ENCODE results near the gene IL1R1.

IL1R1 gene

DNA sequence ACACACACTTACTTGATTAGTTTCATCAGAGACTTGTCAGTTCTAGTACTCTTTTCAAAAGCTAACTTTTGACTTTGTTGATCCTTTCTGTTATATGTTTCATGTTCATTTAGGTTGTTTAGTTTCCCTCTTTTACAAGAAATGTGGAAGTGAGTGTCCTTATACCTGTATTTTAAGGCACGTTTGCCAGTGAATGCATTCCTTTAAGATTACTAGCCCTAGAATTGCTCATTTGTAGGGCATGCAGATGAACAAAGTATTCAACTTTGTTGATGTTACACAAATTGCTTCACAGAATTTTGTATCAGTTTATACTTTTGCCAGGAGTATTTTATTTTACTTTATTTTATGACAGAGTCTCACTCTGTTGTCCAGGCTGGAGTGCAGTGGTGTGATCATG is 50.5 kb downstream of the IL1R1 start:
- CTCF ChIA-PET, result interaction anchor here (1.1 to 1.9 kb wide), 4 partner anchors 12 to 173 kb away, joined by 4 to 8 read pairs (median 5); no protein-coding TSS in a partner anchor
- DNase-seq (ENCODE audit: low read depth, low spot score), result no peak
- POLR2A ChIA-PET, result no interaction called here

DNA sequence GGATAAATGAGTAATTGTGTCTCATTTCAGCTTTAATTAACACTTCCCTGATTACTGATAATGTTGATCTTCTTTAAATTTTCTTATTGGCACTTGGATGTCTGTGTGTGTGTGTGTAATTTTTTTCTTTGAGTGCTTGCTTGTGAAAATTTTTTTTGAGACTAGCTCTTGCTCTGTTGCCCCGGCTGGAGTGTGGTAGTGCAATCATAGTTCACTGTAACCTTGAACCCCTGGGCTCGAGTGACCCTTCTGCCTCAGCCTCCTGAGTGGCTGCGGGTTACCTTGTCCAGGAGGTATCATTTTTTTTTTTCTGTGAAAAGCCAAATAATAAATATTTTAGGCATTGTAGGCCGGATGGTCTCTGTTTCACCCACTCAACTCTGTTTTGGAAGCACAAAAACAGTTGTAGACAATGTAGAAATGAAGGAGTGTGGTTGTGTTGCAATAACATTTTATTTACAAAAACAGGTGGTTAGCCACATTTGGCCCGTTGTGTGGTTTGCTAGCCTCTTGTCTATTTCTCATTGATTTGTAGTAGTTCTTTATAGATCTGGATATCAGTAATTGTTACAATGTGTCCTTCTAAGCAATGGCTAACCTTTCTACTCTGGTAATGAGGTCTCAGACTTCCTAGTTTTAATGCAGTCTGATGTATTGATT is 52.2 kb downstream of the IL1R1 start:
- ChIA-PET CTCF (no interaction called here), POLR2A (no interaction called here)
- H3K4me3 ChIP-seq (ENCODE audit: low read depth, low read length), result no peak overlapping the region
- TF ChIP-seq, protein P1, sequence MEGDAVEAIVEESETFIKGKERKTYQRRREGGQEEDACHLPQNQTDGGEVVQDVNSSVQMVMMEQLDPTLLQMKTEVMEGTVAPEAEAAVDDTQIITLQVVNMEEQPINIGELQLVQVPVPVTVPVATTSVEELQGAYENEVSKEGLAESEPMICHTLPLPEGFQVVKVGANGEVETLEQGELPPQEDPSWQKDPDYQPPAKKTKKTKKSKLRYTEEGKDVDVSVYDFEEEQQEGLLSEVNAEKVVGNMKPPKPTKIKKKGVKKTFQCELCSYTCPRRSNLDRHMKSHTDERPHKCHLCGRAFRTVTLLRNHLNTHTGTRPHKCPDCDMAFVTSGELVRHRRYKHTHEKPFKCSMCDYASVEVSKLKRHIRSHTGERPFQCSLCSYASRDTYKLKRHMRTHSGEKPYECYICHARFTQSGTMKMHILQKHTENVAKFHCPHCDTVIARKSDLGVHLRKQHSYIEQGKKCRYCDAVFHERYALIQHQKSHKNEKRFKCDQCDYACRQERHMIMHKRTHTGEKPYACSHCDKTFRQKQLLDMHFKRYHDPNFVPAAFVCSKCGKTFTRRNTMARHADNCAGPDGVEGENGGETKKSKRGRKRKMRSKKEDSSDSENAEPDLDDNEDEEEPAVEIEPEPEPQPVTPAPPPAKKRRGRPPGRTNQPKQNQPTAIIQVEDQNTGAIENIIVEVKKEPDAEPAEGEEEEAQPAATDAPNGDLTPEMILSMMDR (IDR thresholded peaks at IDR 0.05; ENCODE audit: insufficient read depth, low read length, missing control alignments), result no peak
- no peak for DNase-seq (ENCODE audit: low read depth, low spot score)

More for the DNA sequence above, 50.5 kb downstream of the IL1R1 start:
- no peak overlapping the region for H3K4me3 ChIP-seq (ENCODE audit: low read depth, low read length)
- TF ChIP-seq, protein P1 (IDR thresholded peaks at IDR 0.05; ENCODE audit: insufficient read depth, low read length, missing control alignments), result no peak

DNA sequence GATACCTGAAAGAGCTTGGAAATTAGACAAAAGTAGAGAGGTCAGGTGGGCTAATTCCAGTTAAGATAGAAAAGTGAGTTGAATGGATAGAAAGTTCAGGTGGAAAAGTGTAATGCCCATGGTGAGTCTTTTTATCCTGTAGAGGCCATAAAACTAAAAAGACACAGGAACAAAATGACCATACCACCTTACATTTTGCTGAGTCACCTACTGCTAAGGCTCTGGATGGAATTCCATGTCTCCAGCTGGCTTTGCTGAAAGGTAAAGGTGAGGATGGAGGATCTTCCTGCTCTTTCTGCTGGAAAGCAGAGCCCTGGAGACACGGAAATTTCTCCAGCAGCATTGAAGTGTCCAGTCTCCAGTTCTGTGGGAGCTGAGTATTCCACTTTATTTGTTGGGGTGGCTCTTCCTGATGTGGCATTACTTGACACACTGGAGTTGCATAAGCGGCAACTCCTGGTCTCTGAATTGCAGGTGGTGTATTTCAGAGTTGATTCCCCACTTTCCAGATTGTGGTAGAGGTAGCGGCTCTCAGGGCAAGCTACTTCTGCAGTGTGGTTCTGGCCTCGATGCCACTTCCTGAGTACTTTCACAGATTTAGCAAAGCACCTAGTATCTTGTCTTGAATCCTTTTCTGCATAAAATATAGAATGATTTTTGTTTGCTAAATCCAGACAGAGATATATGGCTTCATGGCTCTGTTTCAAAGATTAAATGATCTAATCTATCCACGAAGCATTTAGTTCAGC is 55.0 kb downstream of the IL1R1 start:
- ChIA-PET POLR2A (no interaction called here), CTCF (interaction anchor here (1.1 to 1.9 kb wide), 4 partner anchors 31 to 191 kb away, joined by 3 to 5 read pairs (median 4); no protein-coding TSS in a partner anchor)

DNA sequence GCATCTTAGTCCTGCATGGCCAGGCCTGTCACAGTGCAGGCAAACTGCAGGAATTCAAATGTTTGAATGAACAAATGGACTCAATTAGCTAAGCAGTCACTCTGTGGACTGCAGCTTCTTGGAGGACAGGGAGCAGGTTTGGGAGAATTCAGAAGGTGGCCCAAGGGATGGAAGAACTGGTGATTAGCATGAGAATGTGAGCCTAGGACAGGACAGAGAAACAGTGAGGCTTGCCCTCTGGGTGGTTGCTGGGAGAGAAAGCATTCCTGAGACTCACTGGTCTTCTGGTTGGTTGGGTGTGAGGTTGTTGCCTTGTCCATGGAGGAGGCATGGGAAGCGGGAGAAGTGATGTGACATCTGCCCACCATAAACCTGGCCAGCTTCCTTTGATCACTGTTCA is 58.0 kb downstream of the IL1R1 start:
- TF ChIP-seq, protein P1 (IDR thresholded peaks at IDR 0.05; ENCODE audit: insufficient read depth, low read length, missing control alignments), result no peak
- no peak overlapping the region for H3K4me3 ChIP-seq (ENCODE audit: low read depth, low read length)
- CTCF ChIA-PET, result interaction anchor here (0.9 to 1.6 kb wide), 4 partner anchors 13 to 193 kb away, joined by 3 to 6 read pairs (median 5); no protein-coding TSS in a partner anchor
- no peak for DNase-seq (ENCODE audit: low read depth, low spot score)
- POLR2A ChIA-PET, result no interaction called here

More for the DNA sequence above, 55.0 kb downstream of the IL1R1 start:
- TF ChIP-seq, protein P1 (IDR thresholded peaks at IDR 0.05; ENCODE audit: insufficient read depth, low read length, missing control alignments), result no peak
- no peak for DNase-seq (ENCODE audit: low read depth, low spot score)
- H3K4me3 ChIP-seq (ENCODE audit: low read depth, low read length), result no peak overlapping the region

DNA sequence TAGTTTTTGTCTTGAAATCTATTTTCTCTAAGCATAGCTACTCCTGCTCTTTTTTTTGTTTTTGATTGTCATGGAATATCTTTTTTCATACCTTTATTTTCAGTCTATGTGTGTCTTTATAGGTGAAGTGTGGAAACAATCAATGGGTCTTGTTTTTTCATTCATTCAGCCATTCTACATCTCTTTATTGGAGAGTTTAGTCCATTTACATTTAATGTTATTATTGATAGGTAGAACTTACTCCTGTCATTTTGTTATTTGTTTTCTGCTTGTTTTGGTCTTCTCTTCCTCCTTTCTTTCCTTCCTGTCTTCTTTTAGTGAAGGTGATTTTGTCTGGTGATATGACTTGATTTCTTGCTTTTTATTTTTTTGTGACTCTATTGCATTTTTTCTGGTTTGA is 62.1 kb downstream of the IL1R1 start:
- ChIA-PET CTCF (no interaction called here), POLR2A (no interaction called here)
- H3K4me3 ChIP-seq (ENCODE audit: low read depth, low read length), result no peak overlapping the region
- TF ChIP-seq, protein P1 (IDR thresholded peaks at IDR 0.05; ENCODE audit: insufficient read depth, low read length, missing control alignments), result no peak
- DNase-seq (ENCODE audit: low read depth, low spot score), result no peak

DNA sequence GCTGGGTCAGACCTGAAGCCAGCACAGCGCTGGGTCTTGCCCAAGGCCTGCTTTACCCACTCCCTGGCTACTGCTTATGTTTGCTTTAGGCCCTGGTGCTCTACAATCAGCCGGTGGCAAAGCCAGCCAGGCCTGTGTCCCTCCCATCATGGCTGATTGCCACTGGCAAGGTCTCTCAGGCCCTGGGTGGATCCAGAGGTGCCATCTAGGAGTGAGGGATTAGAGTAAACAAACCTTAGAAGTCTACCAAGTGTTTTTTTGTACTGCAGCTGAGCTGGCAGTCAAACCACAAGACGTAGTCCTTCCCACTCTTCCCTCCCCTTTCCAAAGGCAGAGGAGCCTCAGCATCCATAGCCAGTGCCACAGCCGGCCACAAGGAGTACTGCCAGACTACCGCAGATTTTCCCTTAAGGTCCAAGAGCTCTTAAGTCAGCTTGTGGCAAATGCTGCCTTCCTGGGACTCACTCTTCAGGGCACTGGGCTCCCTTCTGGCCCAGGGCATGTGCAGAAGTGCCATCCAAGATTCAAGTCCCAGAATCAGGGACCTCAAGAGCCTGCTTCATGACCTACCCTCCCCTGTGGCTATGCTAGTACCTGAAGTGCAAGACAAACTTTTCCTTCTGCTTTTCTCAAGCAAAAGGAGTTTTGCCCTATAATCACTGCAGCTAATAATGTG is 64.3 kb downstream of the IL1R1 start:
- no peak overlapping the region for H3K4me3 ChIP-seq (ENCODE audit: low read depth, low read length)
- ChIA-PET POLR2A (no interaction called here), CTCF (interaction anchor here (1.5 to 2.6 kb wide), 2 partner anchors 34 to 187 kb away, joined by 5 to 6 read pairs; no protein-coding TSS in a partner anchor)
- DNase-seq (ENCODE audit: low read depth, low spot score), result no peak
- TF ChIP-seq, protein P1 (IDR thresholded peaks at IDR 0.05; ENCODE audit: insufficient read depth, low read length, missing control alignments), result no peak

All from AG04449 (cell line).